Measurements from ENCODE around the gene STT3A. TPM values are rescaled to one million over a fixed set of nuclear protein-coding genes. Genes with fewer than 3 reads are reported as not detected.

STT3A gene
- total RNA-seq, 1 donor from 2014 or later, result 232 TPM

- H3K4me3 ChIP-seq (ENCODE audit: insufficient read depth, low read depth, low read length), result peak within 1 kb of the TSS; percentile 84
- TF ChIP-seq CTCF (IDR thresholded peaks at IDR 0.05; ENCODE audit: insufficient read depth, low read depth, low read length), result peak; percentile 37
- TF ChIP-seq EZH2 (IDR thresholded peaks at IDR 0.05; ENCODE audit: insufficient read depth, low read length), result no peak
- FAIRE-seq (no peak), DNase-seq (ENCODE audit: low read depth) (peak; percentile 79)
- H3K4me1 ChIP-seq (ENCODE audit: insufficient read depth, low read length), result peaks cover 13% of the 10 kb centered on the region
- H3K27ac ChIP-seq (ENCODE audit: low read depth, low read length), result peak within 1 kb of the TSS; percentile 82
- Mint-ChIP-seq H3K27ac (ENCODE audit: unreplicated experiment) (peak within 1 kb of the TSS; percentile 98), H3K36me3 (ENCODE audit: low read depth, unreplicated experiment) (no peaks in the 10 kb centered on the region), H3K27me3 (ENCODE audit: low read depth, unreplicated experiment) (no peaks in the 10 kb centered on the region), H3K9me3 (ENCODE audit: unreplicated experiment) (peaks cover 3% of the 10 kb centered on the region), H3K4me3 (ENCODE audit: unreplicated experiment) (peak within 1 kb of the TSS; percentile 91), H3K4me1 (ENCODE audit: low read depth, unreplicated experiment) (peaks cover 3% of the 10 kb centered on the region)
- no peaks in the 10 kb centered on the region for H3K9me3 ChIP-seq (ENCODE audit: insufficient read depth, low read depth, low read length)
- no peaks in the 10 kb centered on the region for H3K27me3 ChIP-seq (ENCODE audit: insufficient read depth, low read length)
- H4K20me1 ChIP-seq (ENCODE audit: insufficient read depth, low read length), result peaks cover 10% of the 10 kb centered on the region
- peak within 1 kb of the TSS; percentile 88 for H2AFZ ChIP-seq (ENCODE audit: low read depth, low read length)
- peaks cover 6% of the 10 kb centered on the region for H3K36me3 ChIP-seq (ENCODE audit: insufficient read depth, low read length)
- peak within 1 kb of the TSS; percentile 94 for H3K4me2 ChIP-seq (ENCODE audit: low read length)
- peaks cover 27% of the 10 kb centered on the region for H3K79me2 ChIP-seq (ENCODE audit: insufficient read depth, low read length)
- H3K9ac ChIP-seq (ENCODE audit: low read length), result peak within 1 kb of the TSS; percentile 96
Observed at GRCh38 chr11:125568970-125569914, 23.4 kb upstream of the STT3A start, which contains the start of gene EI24. TSS of gene EI24 (plus strand) at chr11:125569477. CDS start at chr11:125572528, 3,051 bp downstream.

- peak overlapping the region; percentile 94 for H3K4me2 ChIP-seq (ENCODE audit: low read length)
- FAIRE-seq (no peak), DNase-seq (ENCODE audit: low read depth) (peak; percentile 8)
- peaks cover 3% of the 10 kb centered on the region for H3K4me1 Mint-ChIP-seq (ENCODE audit: low read depth, unreplicated experiment)
- no peaks in the 10 kb centered on the region for H3K27me3 Mint-ChIP-seq (ENCODE audit: low read depth, unreplicated experiment)
- H3K27ac Mint-ChIP-seq (ENCODE audit: unreplicated experiment), result peak overlapping the region; percentile 89
- peak overlapping the region; percentile 82 for H3K27ac ChIP-seq (ENCODE audit: low read depth, low read length)
- peaks cover 3% of the 10 kb centered on the region for H3K9me3 Mint-ChIP-seq (ENCODE audit: unreplicated experiment)
- peaks cover 27% of the 10 kb centered on the region for H3K79me2 ChIP-seq (ENCODE audit: insufficient read depth, low read length)
- H3K4me1 ChIP-seq (ENCODE audit: insufficient read depth, low read length), result peaks cover 13% of the 10 kb centered on the region
- TF ChIP-seq CTCF (IDR thresholded peaks at IDR 0.05; ENCODE audit: insufficient read depth, low read depth, low read length), result no peak
- TF ChIP-seq EZH2 (IDR thresholded peaks at IDR 0.05; ENCODE audit: insufficient read depth, low read length), result no peak
- H2AFZ ChIP-seq (ENCODE audit: low read depth, low read length), result peak overlapping the region; percentile 88
- no peaks in the 10 kb centered on the region for H3K36me3 Mint-ChIP-seq (ENCODE audit: low read depth, unreplicated experiment)
- H4K20me1 ChIP-seq (ENCODE audit: insufficient read depth, low read length), result peaks cover 10% of the 10 kb centered on the region
- H3K36me3 ChIP-seq (ENCODE audit: insufficient read depth, low read length), result peaks cover 14% of the 10 kb centered on the region
- no peaks in the 10 kb centered on the region for H3K9me3 ChIP-seq (ENCODE audit: insufficient read depth, low read depth, low read length)
- H3K27me3 ChIP-seq (ENCODE audit: insufficient read depth, low read length), result no peaks in the 10 kb centered on the region
- peak overlapping the region; percentile 91 for H3K4me3 Mint-ChIP-seq (ENCODE audit: unreplicated experiment)
- peak overlapping the region; percentile 84 for H3K4me3 ChIP-seq (ENCODE audit: insufficient read depth, low read depth, low read length)
- peak overlapping the region; percentile 96 for H3K9ac ChIP-seq (ENCODE audit: low read length)
Observed at GRCh38 chr11:125569915-125570621, 22.6 kb upstream of the STT3A start.

Data from astrocyte (in vitro differentiated cells and primary cell).